Caco-2 (cell line): ENCODE measurements around the gene FOXG1. TPM values are rescaled to one million over a fixed set of nuclear protein-coding genes. Genes with fewer than 3 reads are reported as not detected.

Experiments used
- BruUV-seq: library from RNA; stranded (reverse); fragments of 400-500 nt; replicated peaks from 2 replicates; lab custom pipeline; 2021; lab: Mats Ljungman, UMichigan
- CTCF ChIA-PET: fragments of 300-600 bp; sonication (Branson Sonifier 250); formaldehyde crosslinking; loops from one replicate; lab custom pipeline; 2022; ENCODE audit warnings: antibody characterized with exemption; lab: Charles Lee
- POLR2A ChIA-PET: fragments of 300-600 bp; sonication (Branson Sonifier 250); formaldehyde crosslinking; loops from one replicate; lab custom pipeline; 2022; ENCODE audit warnings: antibody characterized with exemption; lab: Charles Lee
- DNase-seq, 2 experiments: peaks; one replicate each; pipeline versions ENCODE4 v3.0.0 to v3.0.0-alpha.2; 2020 to 2022
- H3K27me3 ChIP-seq: replicated peaks from 2 replicates; pipeline ENCODE4 v1.6.0; 2011; ENCODE audit warnings: low read length; ENCODE audit not compliant: control insufficient read depth, insufficient read depth
- H3K36me3 ChIP-seq: 2 replicates; pipeline ENCODE4 v1.5.1; 2011; ENCODE audit warnings: low read length; ENCODE audit not compliant: control insufficient read depth, insufficient read depth
- H3K4me1 ChIP-seq: fragments of 250-450 bp; sonication (Bioruptor Pico); 2 replicates; pipeline ENCODE4 v1.5.1; 2020; ENCODE audit warnings: mild to moderate bottlenecking
- H3K4me3 ChIP-seq: 2 replicates; pipeline ENCODE4 v1.5.1; 2011; ENCODE audit warnings: low read depth, mild to moderate bottlenecking, control low read depth, low read length
- H3K9me3 ChIP-seq: fragments of 250-450 bp; sonication (Bioruptor Pico); 2 replicates; pipeline ENCODE4 v1.5.1; 2020; ENCODE audit warnings: mild to moderate bottlenecking, moderate library complexity
- H3K27ac Mint-ChIP-seq: one replicate; pipeline ENCODE4 v1.8.0; 2022; ENCODE audit warnings: mixed read lengths; ENCODE audit not compliant: unreplicated experiment
- H3K27me3 Mint-ChIP-seq: one replicate; pipeline ENCODE4 v1.8.0; 2022; ENCODE audit warnings: mixed read lengths; ENCODE audit not compliant: insufficient read depth, unreplicated experiment
- H3K36me3 Mint-ChIP-seq: one replicate; pipeline ENCODE4 v1.8.0; 2022; ENCODE audit warnings: mild to moderate bottlenecking, mixed read lengths; ENCODE audit not compliant: insufficient read depth, unreplicated experiment
- H3K4me1 Mint-ChIP-seq: one replicate; pipeline ENCODE4 v1.8.0; 2022; ENCODE audit warnings: low read depth, mixed read lengths; ENCODE audit not compliant: unreplicated experiment
- H3K4me3 Mint-ChIP-seq: one replicate; pipeline ENCODE4 v1.8.0; 2022; ENCODE audit warnings: mild to moderate bottlenecking, moderate library complexity, mixed read lengths; ENCODE audit not compliant: unreplicated experiment
- H3K9me3 Mint-ChIP-seq: one replicate; pipeline ENCODE4 v1.8.0; 2022; ENCODE audit warnings: mixed read lengths; ENCODE audit not compliant: unreplicated experiment
- intact Hi-C: fragments of 100-400 bp; cut with micrococcal nuclease; formaldehyde crosslinking; loops from one replicate; pipeline ENCODE4 v1.10.0; 2022; ENCODE audit not compliant: unreplicated experiment
- total RNA-seq: library from RNA; stranded (reverse); gene quantifications from 2 replicates; pipeline ENCODE4 v1.2.3, GENCODE V29; 2022
- TF ChIP-seq, protein P1 (sequence below), 2 experiments: fragments of 200-600 bp in 1 of 2; IDR thresholded peaks; 1 replicate in 1 of 2; 2 replicates in 1 of 2; pipeline versions ENCODE4 v1.5.1 to v1.8.0; 2011 to 2022; ENCODE audit warnings: antibody characterized with exemption in 1 of 2, control low read depth in 1 of 2, inconsistent platforms in 1 of 2, low read depth in 1 of 2, low read length in 1 of 2, mild to moderate bottlenecking in 1 of 2, moderate library complexity in 1 of 2; ENCODE audit not compliant: insufficient read depth in 1 of 2, severe bottlenecking in 1 of 2, unreplicated experiment in 1 of 2

The FOXG1 gene
- total RNA-seq, 1 experiment from 2014 or later: not detected

DNA sequence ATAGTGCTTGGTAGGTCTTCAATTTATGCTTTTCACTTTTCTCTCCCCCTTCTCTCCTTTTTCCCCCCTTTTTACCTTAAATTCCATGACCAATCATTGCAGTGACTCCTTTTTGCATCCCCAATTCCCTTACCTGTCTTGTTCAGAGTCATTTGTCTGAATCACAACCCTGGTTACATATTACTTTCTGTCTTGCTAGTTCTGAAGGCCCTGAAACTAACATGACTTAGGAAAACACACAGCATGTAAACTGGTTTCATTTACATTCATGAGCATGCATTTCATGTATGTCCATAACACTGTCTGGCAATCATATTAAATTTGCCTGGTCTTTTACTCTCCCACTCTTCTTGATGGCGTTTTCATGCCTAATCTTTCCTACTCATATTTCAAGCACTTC lies 20.3 kb upstream of the FOXG1 start:
- BruUV-seq: no TSS peak
- no peaks in the 10 kb centered on the region for H3K36me3 ChIP-seq
- no peaks in the 10 kb centered on the region for H3K27me3 ChIP-seq
- CTCF ChIA-PET: no interaction called here
- no peak for DNase-seq
- H3K27me3 Mint-ChIP-seq: peaks cover 3% of the 10 kb centered on the region
- POLR2A ChIA-PET: no interaction called here
- no peak overlapping the region for H3K27ac Mint-ChIP-seq
- peaks cover 13% of the 10 kb centered on the region for H3K9me3 Mint-ChIP-seq
- H3K9me3 ChIP-seq: no peaks in the 10 kb centered on the region
- H3K36me3 Mint-ChIP-seq: no peaks in the 10 kb centered on the region
- no peaks in the 10 kb centered on the region for H3K4me1 ChIP-seq
- intact Hi-C loops: no loop called here
- H3K4me3 Mint-ChIP-seq: no peak overlapping the region
- no peaks in the 10 kb centered on the region for H3K4me1 Mint-ChIP-seq
- TF ChIP-seq, protein P1, sequence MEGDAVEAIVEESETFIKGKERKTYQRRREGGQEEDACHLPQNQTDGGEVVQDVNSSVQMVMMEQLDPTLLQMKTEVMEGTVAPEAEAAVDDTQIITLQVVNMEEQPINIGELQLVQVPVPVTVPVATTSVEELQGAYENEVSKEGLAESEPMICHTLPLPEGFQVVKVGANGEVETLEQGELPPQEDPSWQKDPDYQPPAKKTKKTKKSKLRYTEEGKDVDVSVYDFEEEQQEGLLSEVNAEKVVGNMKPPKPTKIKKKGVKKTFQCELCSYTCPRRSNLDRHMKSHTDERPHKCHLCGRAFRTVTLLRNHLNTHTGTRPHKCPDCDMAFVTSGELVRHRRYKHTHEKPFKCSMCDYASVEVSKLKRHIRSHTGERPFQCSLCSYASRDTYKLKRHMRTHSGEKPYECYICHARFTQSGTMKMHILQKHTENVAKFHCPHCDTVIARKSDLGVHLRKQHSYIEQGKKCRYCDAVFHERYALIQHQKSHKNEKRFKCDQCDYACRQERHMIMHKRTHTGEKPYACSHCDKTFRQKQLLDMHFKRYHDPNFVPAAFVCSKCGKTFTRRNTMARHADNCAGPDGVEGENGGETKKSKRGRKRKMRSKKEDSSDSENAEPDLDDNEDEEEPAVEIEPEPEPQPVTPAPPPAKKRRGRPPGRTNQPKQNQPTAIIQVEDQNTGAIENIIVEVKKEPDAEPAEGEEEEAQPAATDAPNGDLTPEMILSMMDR (IDR thresholded peaks at IDR 0.05; ENCODE audit: insufficient read depth in 1 of 2, low read depth in 1 of 2, low read length in 1 of 2, severe bottlenecking in 1 of 2, unreplicated experiment in 1 of 2): no peak
- no peak overlapping the region for H3K4me3 ChIP-seq

DNA sequence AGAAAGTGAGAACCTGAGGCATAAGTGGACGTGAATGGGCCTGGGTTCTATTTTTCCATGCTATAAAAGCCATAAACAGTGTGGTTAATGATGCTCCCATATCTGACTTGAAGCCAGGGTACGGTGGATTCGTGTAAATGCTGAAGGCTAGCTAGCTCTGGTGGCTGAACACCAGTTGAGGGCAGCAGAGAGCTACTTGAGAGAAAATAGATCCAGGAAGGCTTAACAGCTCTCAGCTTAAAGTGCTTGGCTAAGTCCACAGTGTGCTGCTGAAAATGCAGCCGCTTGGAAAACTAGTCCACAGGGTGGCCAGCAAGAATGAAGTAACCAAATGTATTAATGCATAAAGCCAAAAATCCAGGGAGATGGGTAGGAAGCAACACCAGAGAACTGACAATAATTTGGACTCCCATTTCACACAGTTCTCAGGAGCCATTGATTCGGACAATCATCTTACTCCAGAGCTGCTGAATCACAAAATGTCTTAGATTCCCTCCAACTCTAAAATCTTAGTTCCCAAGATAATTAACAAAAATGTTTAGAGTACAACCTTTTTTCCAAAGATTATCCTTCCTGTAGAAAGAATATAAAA lies 15.0 kb upstream of the FOXG1 start:
- H3K4me3 ChIP-seq: no peak overlapping the region
- intact Hi-C loops: loop anchor here (1.0 to 10.0 kb wide), 4 partner anchors 263 to 1691 kb away; no protein-coding TSS in a partner anchor
- peak; percentile 49 to 55 for DNase-seq
- ChIA-PET CTCF (interaction anchor here (1.0 to 1.3 kb wide), 3 partner anchors 12 to 1519 kb away, joined by 3 to 4 read pairs (median 3); no protein-coding TSS in a partner anchor), POLR2A (no interaction called here)
- TF ChIP-seq, protein P1 (IDR thresholded peaks at IDR 0.05; ENCODE audit: insufficient read depth in 1 of 2, low read depth in 1 of 2, low read length in 1 of 2, severe bottlenecking in 1 of 2, unreplicated experiment in 1 of 2): peak; percentile 57 to 74
- no peaks in the 10 kb centered on the region for H3K4me1 ChIP-seq
- H3K9me3 ChIP-seq: no peaks in the 10 kb centered on the region
- H3K9me3 Mint-ChIP-seq: peaks cover 11% of the 10 kb centered on the region
- no peak overlapping the region for H3K4me3 Mint-ChIP-seq
- H3K36me3 ChIP-seq: no peaks in the 10 kb centered on the region
- H3K4me1 Mint-ChIP-seq: no peaks in the 10 kb centered on the region
- H3K36me3 Mint-ChIP-seq: no peaks in the 10 kb centered on the region
- H3K27me3 ChIP-seq: no peaks in the 10 kb centered on the region
- peaks cover 14% of the 10 kb centered on the region for H3K27me3 Mint-ChIP-seq
- H3K27ac Mint-ChIP-seq: no peak overlapping the region
- no TSS peak for BruUV-seq

DNA sequence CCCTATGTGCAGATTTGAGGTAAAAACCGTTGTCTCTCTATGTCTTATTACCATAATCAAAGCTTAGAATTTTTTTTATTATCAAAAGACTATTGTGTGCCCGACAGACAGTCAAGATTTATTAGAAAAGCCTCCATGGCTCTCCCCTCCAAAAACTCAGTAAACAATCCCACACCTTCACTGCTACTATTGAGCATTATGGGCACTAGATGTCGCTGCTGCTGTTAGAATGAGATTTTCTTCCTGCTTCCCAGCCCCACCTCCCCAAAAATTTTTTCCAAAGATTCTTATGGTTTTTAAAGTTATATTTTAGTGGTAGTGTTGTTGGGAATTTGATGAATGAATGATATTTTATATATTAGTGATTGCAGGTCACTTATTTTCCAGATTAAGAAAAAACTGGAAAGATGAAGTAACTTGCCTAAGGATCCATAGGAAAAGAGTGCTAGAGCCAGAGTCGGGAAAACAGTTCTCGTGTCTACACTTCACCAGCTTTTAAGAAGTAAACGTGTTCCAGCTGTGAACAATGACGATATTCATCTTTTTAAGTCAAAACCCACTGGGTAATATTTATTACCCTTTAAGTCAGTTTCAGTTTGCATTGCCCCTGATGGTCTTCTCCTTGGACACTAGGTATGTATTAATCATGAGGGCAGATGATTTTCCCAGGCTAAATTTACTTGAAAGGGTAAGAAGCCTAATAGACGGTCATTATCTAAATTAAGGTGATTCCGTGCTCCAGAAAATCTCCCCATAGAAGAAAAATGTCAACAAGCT lies 12.2 kb upstream of the FOXG1 start:
- H3K27me3 ChIP-seq: no peaks in the 10 kb centered on the region
- no TSS peak for BruUV-seq
- no peaks in the 10 kb centered on the region for H3K4me1 Mint-ChIP-seq
- H3K4me1 ChIP-seq: no peaks in the 10 kb centered on the region
- no peaks in the 10 kb centered on the region for H3K9me3 ChIP-seq
- H3K27ac Mint-ChIP-seq: no peak overlapping the region
- ChIA-PET CTCF (no interaction called here), POLR2A (no interaction called here)
- H3K27me3 Mint-ChIP-seq: peaks cover 23% of the 10 kb centered on the region
- intact Hi-C loops: loop anchor here (1.0 to 10.0 kb wide), 7 partner anchors 260 to 1688 kb away; no protein-coding TSS in a partner anchor
- no peaks in the 10 kb centered on the region for H3K36me3 ChIP-seq
- peak in 1 of 2 experiments; percentile 54 for DNase-seq
- no peaks in the 10 kb centered on the region for H3K36me3 Mint-ChIP-seq
- no peak overlapping the region for H3K4me3 Mint-ChIP-seq
- no peaks in the 10 kb centered on the region for H3K9me3 Mint-ChIP-seq
- TF ChIP-seq, protein P1 (IDR thresholded peaks at IDR 0.05; ENCODE audit: insufficient read depth in 1 of 2, low read depth in 1 of 2, low read length in 1 of 2, severe bottlenecking in 1 of 2, unreplicated experiment in 1 of 2): peak; percentile 51 to 79
- H3K4me3 ChIP-seq: no peak overlapping the region
